HG03571 (cell line): Measurements from ENCODE around the gene PHGDH.

ENCODE experiments used
- ATAC-seq: cut with Tn5 transposase; IDR thresholded peaks from one replicate; pipeline ENCODE4 v1.9.1; 2021; ENCODE audit not compliant: unreplicated experiment

PHGDH gene

GRCh38 chr1:119731060-119731459 is 19.3 kb downstream of the PHGDH start:
- no peak for ATAC-seq

- ATAC-seq = no peak
Measured at GRCh38 chr1:119731741-119732430, 20.2 kb downstream of the PHGDH start.

GRCh38 chr1:119732465-119733168 is 20.9 kb downstream of the PHGDH start:
- ATAC-seq = no peak

GRCh38 chr1:119733754-119734153 is 22.0 kb downstream of the PHGDH start:
- ATAC-seq = no peak

- ATAC-seq = no peak
Measured at GRCh38 chr1:119735217-119735616, 23.5 kb downstream of the PHGDH start.

- ATAC-seq = no peak
Measured at GRCh38 chr1:119736649-119737039, 24.9 kb downstream of the PHGDH start.

- ATAC-seq = no peak
Measured at GRCh38 chr1:119737040-119737682, 25.4 kb downstream of the PHGDH start.

- no peak for ATAC-seq
Measured at GRCh38 chr1:119738100-119738720, 26.5 kb downstream of the PHGDH start.

- ATAC-seq = no peak
Measured at GRCh38 chr1:119739150-119739549, 27.4 kb downstream of the PHGDH start.

- ATAC-seq = no peak
Measured at GRCh38 chr1:119740261-119740660, 28.5 kb downstream of the PHGDH start.

- no peak for ATAC-seq
Measured at GRCh38 chr1:119740896-119741780, 29.4 kb downstream of the PHGDH start.

- ATAC-seq = no peak
Measured at GRCh38 chr1:119742202-119742601, 30.5 kb downstream of the PHGDH start.

- ATAC-seq = no peak
Measured at GRCh38 chr1:119742677-119743076, 30.9 kb downstream of the PHGDH start.

- no peak for ATAC-seq
Measured at GRCh38 chr1:119743308-119743707, 31.6 kb downstream of the PHGDH start.

- ATAC-seq = peak; percentile 48
Measured at GRCh38 chr1:119743776-119744597, 32.3 kb downstream of the PHGDH start.

GRCh38 chr1:119744598-119744942 is 32.8 kb downstream of the PHGDH start:
- ATAC-seq = no peak

GRCh38 chr1:119745034-119745433 is 33.3 kb downstream of the PHGDH start:
- ATAC-seq = no peak

GRCh38 chr1:119747451-119747850 is 35.7 kb downstream of the PHGDH start:
- ATAC-seq = no peak

GRCh38 chr1:119748040-119748439 is 36.3 kb downstream of the PHGDH start:
- ATAC-seq = no peak

- no peak for ATAC-seq
Measured at GRCh38 chr1:119752592-119752991, 40.9 kb downstream of the PHGDH start.
